ENCODE measurements around the gene PPP1R14C. TPM values are rescaled to one million over a fixed set of nuclear protein-coding genes. Genes with fewer than 3 reads are reported as not detected.

PPP1R14C gene
- polyA plus RNA-seq, 1 donor from 2014 or later: 14.0 TPM

DNA sequence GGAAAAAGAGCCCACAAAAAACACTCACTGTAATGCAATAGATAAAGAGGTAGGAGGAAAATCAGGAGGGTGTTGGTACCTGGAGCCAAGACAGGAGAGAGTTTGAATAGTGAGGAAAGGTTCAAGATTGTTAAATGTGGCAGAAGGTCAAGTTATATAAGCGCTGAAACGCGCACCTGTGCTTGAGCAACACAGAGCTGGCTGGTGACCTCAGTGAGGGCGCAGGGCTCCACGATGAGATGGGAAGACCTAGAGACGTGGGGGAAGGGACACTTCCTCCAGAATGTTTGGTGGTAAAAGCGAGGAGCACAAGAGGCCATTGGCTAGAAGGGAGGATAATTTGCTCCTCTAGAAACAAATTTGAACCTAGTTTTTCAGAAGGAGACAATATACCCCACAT is 4.2 kb upstream of the PPP1R14C start:
- H3K9me3 ChIP-seq (ENCODE audit: low read length): no peaks in the 10 kb centered on the region
- peaks cover 24% of the 10 kb centered on the region for H3K27me3 ChIP-seq (ENCODE audit: insufficient read depth, low read depth, low read length)
- H3K9me2 ChIP-seq (ENCODE audit: insufficient read depth, low read length): no peaks in the 10 kb centered on the region
- no peak for TF ChIP-seq MXI1 (conservative IDR thresholded peaks at IDR 0.05; ENCODE audit: poor library complexity, severe bottlenecking)
- TF ChIP-seq, protein P1, sequence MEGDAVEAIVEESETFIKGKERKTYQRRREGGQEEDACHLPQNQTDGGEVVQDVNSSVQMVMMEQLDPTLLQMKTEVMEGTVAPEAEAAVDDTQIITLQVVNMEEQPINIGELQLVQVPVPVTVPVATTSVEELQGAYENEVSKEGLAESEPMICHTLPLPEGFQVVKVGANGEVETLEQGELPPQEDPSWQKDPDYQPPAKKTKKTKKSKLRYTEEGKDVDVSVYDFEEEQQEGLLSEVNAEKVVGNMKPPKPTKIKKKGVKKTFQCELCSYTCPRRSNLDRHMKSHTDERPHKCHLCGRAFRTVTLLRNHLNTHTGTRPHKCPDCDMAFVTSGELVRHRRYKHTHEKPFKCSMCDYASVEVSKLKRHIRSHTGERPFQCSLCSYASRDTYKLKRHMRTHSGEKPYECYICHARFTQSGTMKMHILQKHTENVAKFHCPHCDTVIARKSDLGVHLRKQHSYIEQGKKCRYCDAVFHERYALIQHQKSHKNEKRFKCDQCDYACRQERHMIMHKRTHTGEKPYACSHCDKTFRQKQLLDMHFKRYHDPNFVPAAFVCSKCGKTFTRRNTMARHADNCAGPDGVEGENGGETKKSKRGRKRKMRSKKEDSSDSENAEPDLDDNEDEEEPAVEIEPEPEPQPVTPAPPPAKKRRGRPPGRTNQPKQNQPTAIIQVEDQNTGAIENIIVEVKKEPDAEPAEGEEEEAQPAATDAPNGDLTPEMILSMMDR (IDR thresholded peaks at IDR 0.05; ENCODE audit: poor library complexity, severe bottlenecking): no peak
- TF ChIP-seq EZH2 (IDR thresholded peaks at IDR 0.05; ENCODE audit: borderline replicate concordance, insufficient read depth, low read length, poor library complexity, severe bottlenecking): no peak
- TF ChIP-seq, protein P2, sequence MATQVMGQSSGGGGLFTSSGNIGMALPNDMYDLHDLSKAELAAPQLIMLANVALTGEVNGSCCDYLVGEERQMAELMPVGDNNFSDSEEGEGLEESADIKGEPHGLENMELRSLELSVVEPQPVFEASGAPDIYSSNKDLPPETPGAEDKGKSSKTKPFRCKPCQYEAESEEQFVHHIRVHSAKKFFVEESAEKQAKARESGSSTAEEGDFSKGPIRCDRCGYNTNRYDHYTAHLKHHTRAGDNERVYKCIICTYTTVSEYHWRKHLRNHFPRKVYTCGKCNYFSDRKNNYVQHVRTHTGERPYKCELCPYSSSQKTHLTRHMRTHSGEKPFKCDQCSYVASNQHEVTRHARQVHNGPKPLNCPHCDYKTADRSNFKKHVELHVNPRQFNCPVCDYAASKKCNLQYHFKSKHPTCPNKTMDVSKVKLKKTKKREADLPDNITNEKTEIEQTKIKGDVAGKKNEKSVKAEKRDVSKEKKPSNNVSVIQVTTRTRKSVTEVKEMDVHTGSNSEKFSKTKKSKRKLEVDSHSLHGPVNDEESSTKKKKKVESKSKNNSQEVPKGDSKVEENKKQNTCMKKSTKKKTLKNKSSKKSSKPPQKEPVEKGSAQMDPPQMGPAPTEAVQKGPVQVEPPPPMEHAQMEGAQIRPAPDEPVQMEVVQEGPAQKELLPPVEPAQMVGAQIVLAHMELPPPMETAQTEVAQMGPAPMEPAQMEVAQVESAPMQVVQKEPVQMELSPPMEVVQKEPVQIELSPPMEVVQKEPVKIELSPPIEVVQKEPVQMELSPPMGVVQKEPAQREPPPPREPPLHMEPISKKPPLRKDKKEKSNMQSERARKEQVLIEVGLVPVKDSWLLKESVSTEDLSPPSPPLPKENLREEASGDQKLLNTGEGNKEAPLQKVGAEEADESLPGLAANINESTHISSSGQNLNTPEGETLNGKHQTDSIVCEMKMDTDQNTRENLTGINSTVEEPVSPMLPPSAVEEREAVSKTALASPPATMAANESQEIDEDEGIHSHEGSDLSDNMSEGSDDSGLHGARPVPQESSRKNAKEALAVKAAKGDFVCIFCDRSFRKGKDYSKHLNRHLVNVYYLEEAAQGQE (IDR thresholded peaks at IDR 0.05; ENCODE audit: borderline replicate concordance): no peak
- no peak for TF ChIP-seq EP300 (conservative IDR thresholded peaks at IDR 0.05; ENCODE audit: poor library complexity, severe bottlenecking)
- no peak for TF ChIP-seq TAF1 (IDR thresholded peaks at IDR 0.05; ENCODE audit: low read depth)
- TF ChIP-seq POLR2AphosphoS5 (IDR thresholded peaks at IDR 0.05): no peak
- no peak for TF ChIP-seq SMC3 (conservative IDR thresholded peaks at IDR 0.05; ENCODE audit: poor library complexity)
- TF ChIP-seq RAD21 (conservative IDR thresholded peaks at IDR 0.05): no peak
- H3K27ac ChIP-seq (ENCODE audit: low read length): no peak overlapping the region
- no peaks in the 10 kb centered on the region for H3K36me3 ChIP-seq (ENCODE audit: insufficient read depth, low read length)
- H3F3A ChIP-seq (ENCODE audit: insufficient read depth, low read length, poor library complexity, severe bottlenecking): peaks cover under 1% of the 10 kb centered on the region
- no peaks in the 10 kb centered on the region for H3K79me2 ChIP-seq (replicated peaks; ENCODE audit: insufficient read depth, low read length)
- H3K9ac ChIP-seq (ENCODE audit: low read length): no peak overlapping the region
- no peak overlapping the region for H2AFZ ChIP-seq (ENCODE audit: low read depth, low read length)
- H4K20me1 ChIP-seq (ENCODE audit: insufficient read depth): no peaks in the 10 kb centered on the region
- no peak overlapping the region for H3K4me2 ChIP-seq (ENCODE audit: low read length)
- no peak overlapping the region for H3K4me3 ChIP-seq (ENCODE audit: low read length)

DNA sequence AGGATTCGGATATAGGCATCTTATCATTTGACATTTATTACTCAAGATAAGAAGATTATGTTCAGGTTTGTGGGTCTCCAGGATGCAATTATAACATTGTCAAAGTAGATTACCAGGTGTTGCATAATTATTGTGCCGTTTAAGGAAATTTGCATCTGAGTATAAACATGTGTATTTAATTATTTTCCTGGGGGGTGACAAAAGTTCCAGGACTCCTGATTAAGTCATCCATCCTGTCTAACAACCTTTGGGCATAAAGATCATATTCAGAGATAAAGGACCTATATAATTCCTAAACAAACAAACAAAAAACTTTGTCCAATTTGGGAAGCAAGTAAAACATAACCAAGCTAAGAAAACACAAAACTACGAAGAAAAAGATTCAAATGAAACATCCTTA is 3.3 kb upstream of the PPP1R14C start:
- Histone ChIP-seq H3K9me3 (ENCODE audit: low read length) (no peaks in the 10 kb centered on the region), H3K9ac (ENCODE audit: low read length) (no peak overlapping the region), H3K27me3 (ENCODE audit: insufficient read depth, low read depth, low read length) (peaks cover 31% of the 10 kb centered on the region), H3F3A (ENCODE audit: insufficient read depth, low read length, poor library complexity, severe bottlenecking) (peaks cover 8% of the 10 kb centered on the region), H3K27ac (ENCODE audit: low read length) (no peak overlapping the region), H3K4me2 (ENCODE audit: low read length) (no peak overlapping the region), H3K36me3 (ENCODE audit: insufficient read depth, low read length) (no peaks in the 10 kb centered on the region), H3K9me2 (ENCODE audit: insufficient read depth, low read length) (no peaks in the 10 kb centered on the region), H2AFZ (ENCODE audit: low read depth, low read length) (no peak overlapping the region), H3K79me2 (replicated peaks; ENCODE audit: insufficient read depth, low read length) (no peaks in the 10 kb centered on the region), H4K20me1 (ENCODE audit: insufficient read depth) (no peaks in the 10 kb centered on the region), H3K4me3 (ENCODE audit: low read length) (no peak overlapping the region)
- TF ChIP-seq EZH2 (IDR thresholded peaks at IDR 0.05; ENCODE audit: borderline replicate concordance, insufficient read depth, low read length, poor library complexity, severe bottlenecking): no peak
- TF ChIP-seq, protein P1 (IDR thresholded peaks at IDR 0.05; ENCODE audit: poor library complexity, severe bottlenecking): no peak
- TF ChIP-seq, protein P2 (IDR thresholded peaks at IDR 0.05; ENCODE audit: borderline replicate concordance): no peak
- no peak for TF ChIP-seq POLR2AphosphoS5 (IDR thresholded peaks at IDR 0.05)
- no peak for TF ChIP-seq MXI1 (conservative IDR thresholded peaks at IDR 0.05; ENCODE audit: poor library complexity, severe bottlenecking)
- TF ChIP-seq TAF1 (IDR thresholded peaks at IDR 0.05; ENCODE audit: low read depth): no peak

All from neural cell (in vitro differentiated cells).